GM19372 (cell line): ENCODE data around the gene PRSS22.

Experiments used
- ATAC-seq: cut with Tn5 transposase; IDR thresholded peaks from one replicate; pipeline ENCODE4 v1.9.1; 2021; ENCODE audit warnings: mild to moderate bottlenecking, low read depth, moderate library complexity; ENCODE audit not compliant: unreplicated experiment

Gene PRSS22

GRCh38 chr16:2829501-2830354 lies 28.2 kb downstream of the PRSS22 start, which contains the start of gene ZG16B:
Gene ZG16B (plus strand): TSS chr16:2830303. CDS start chr16:2830442, 139 bp downstream.
- no peak for ATAC-seq

DNA sequence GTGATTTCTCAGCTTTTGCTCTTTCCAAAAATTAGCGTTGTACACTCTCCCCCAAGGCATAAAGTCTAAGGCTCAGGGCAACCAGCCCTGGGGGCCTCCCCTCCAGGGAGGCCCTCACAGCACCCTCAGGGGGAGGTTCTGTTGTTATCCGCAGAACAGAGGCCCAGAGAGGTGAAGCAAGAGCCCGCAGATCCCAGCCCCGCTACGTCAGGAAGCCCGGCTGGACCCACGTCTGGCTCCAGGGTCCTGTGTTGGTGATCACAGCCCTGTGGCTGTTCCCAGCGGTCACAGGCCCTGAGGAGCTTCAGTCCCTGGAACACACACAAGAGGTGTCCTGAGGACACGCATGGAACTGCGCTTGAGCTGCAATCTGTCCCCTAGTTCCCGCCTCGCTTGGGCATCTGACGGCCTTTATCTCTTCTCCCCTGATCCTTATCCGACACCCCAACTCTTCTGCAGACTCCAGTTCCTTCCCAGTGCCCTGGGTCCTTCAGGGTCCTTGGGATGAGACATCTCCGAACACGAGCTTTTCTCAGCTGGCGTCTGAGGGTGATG lies 29.0 kb downstream of the PRSS22 start:
- no peak for ATAC-seq

GRCh38 chr16:2828521-2828840 lies 29.5 kb downstream of the PRSS22 start:
- ATAC-seq: no peak

DNA sequence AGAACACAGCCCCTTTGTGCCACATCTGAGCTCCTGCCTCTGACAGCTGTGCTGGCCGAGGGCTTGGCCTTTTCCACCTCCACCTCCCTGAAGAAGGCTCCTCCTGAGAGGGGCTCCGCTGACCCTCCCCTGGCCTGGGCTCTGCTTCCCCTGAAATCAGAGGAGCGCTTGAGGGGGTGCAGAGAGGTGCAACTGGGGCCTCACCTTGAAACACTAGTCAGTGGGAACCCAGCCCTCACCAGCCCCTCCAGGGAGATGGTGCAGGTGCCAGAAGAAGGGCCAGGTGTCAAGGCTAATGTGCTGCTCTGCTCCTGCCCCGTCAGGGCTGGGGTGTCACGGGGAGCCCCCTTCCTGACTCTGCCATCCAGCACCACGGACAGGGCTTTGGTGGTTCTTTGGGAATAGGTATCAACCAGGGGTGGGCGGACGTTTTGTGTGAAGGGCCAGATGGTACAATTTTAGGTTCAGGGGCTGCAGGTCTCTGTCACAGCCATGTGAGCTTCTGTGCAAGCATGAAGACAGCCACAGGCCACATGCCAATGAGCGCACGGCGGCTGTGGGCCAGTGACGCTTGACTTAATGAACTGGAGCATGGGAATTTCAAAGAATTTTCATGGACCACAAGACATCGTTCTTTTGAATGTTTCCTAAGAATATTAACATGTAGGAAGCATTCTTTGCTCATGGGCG lies 30.0 kb downstream of the PRSS22 start:
- ATAC-seq: no peak

DNA sequence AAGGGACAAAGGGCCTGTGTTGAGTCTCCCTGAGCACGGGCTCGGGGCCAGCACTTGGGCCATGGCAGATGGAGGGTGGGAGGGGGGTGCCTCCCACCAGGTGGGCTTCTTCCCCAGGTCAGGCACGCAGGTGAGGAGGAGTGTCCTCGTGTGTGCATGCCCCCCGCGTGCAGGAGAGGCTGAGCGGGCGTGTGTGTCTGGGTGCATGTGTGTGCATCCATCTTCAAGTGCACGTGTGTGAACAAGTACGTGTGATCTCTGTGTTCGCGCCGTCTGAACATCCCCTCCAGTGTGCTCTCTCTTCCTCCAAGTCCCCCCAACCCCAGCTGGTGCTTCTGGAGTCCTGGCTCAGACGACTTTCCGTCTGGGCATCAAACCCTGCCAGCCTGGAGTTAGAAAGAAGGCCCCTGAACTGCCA lies 30.6 kb downstream of the PRSS22 start:
- no peak for ATAC-seq

DNA sequence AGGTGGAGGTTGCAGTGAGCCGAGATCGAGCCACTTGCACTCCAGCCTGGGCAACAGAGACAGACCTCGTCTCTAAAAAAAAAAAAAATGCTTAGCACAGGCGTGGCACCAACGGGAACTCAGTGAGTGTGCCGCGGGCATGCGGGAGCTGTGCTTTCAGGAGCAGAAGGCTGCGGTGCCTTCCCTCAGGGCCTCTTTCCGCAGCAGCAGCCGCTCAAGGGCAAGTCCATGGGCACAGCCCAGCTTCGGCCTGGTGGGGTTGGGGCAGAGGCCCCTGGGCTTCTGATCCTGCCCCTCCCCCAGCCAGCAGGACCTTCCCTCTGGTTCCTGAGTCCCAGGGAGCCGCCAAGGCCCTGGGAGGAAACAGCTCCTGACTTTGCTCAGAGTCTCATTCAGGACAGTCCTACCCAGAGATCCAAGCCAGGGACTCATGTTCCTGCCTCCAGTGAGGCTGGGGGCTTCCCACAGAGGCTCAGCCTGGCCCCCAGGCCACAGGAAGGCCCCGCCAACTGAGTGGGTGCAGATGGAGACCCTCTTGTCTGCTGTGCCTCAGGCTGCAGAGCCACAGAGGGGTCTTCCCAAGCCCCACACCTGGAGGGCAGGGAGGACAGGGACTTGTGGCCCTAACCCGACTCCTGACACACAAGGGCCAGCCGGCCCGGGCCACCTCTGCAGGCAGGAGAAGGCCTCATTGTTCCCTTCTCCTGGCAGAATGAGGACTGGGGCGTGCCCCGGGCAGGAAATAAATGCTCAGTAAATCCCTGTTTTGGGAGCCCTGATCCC lies 31.2 kb downstream of the PRSS22 start:
- ATAC-seq: no peak

GRCh38 chr16:2825906-2826305 lies 32.1 kb downstream of the PRSS22 start:
- no peak for ATAC-seq

- no peak for ATAC-seq
Measured at GRCh38 chr16:2825049-2825742, 32.8 kb downstream of the PRSS22 start.

DNA sequence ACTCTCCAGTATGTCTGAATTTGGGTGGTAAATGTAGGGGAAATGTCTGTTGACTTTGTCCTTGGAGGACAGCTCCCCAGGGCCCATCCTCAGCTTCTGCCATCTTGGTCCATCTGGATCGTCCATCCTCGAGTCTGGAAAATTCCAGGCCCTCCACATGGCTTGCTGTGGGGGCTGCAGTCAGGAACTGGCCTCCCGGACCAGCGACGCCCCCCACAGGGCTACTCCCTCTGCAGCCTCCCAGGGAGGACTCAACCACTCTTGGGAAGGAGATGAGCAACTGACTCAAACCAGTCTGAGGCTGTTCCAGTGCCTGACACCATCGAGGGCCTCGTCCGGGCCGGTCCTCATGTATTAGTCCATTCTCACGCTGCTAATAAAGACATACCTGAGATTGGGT lies 33.3 kb downstream of the PRSS22 start:
- no peak for ATAC-seq

- no peak for ATAC-seq
Measured at GRCh38 chr16:2822496-2822895, 35.5 kb downstream of the PRSS22 start.

DNA sequence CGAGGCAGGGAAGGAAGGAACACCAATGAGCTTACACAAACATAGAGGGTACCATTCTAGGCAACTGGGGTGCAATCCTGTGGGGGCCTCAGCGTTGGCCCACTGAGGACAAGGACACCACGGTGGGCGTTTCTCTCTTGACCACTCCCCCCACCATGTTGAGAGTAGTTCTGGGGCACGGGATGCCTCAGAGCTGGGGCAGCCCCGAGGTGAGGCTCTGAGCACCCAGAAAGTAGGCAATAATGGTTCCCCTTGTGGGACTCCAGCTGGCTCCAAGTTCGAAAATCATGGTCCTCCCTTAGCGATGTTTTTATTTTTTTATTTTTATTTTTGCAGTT lies 35.8 kb downstream of the PRSS22 start:
- no peak for ATAC-seq

DNA sequence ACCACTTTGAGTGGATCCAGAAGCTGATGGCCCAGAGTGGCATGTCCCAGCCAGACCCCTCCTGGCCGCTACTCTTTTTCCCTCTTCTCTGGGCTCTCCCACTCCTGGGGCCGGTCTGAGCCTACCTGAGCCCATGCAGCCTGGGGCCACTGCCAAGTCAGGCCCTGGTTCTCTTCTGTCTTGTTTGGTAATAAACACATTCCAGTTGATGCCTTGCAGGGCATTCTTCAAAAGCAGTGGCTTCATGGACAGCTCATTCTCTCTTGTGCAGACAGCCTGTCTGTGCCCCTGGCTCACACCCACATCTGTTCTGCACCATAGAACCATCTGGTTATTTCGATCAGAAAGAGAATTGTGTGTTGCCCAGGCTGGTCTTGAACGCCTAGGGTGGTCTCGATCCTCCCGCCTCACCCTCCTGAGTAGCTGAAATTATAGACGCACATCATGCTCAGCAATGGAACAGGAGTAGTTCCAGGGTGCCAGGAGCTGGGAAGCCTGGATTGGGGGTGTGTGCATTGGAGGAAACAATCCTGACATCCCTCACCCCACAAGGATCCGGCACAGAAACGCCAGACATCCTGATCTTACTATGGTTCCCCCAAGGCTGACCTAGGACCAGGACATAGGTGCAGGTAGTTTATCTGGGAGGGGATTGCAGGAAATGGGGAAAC lies 36.3 kb downstream of the PRSS22 start:
- no peak for ATAC-seq

DNA sequence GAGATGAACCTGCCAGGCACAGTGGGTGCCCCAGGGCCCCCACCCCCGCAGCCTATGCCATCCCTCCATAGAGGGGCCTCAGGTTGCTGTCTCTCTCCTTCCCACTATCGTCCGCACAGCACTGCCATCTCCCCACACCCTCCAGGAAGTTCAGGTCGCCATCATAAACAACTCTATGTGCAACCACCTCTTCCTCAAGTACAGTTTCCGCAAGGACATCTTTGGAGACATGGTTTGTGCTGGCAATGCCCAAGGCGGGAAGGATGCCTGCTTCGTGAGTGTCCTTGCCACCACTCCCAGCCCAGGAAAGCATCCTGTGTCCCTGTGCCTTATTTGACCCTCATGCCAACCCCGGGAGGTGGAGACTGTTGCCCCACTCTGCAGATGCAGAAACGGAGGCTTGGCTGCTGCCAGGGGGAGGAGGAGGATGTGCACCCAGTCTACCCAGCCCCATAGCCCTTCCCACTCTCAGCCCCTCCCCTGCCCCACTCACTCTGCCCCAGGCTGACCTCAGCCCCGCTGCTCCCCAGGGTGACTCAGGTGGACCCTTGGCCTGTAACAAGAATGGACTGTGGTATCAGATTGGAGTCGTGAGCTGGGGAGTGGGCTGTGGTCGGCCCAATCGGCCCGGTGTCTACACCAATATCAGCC lies 37.0 kb downstream of the PRSS22 start:
- no peak for ATAC-seq

GRCh38 chr16:2819939-2820835 lies 37.8 kb downstream of the PRSS22 start:
- no peak for ATAC-seq

GRCh38 chr16:2819179-2819938 lies 38.6 kb downstream of the PRSS22 start:
- no peak for ATAC-seq

GRCh38 chr16:2818272-2818876 lies 39.6 kb downstream of the PRSS22 start:
- no peak for ATAC-seq
